GM19395 (cell line): ENCODE data around the gene MACF1.
"Not testable (repeated sequence)": the region's sequence is repeated elsewhere in the genome, so short reads cannot be mapped to it uniquely, and the experiment has no call there.

ENCODE experiments used
- ATAC-seq: cut with Tn5 transposase; IDR thresholded peaks from one replicate; pipeline ENCODE4 v1.9.1; 2021; ENCODE audit warnings: mild to moderate bottlenecking, moderate library complexity; ENCODE audit not compliant: unreplicated experiment

The MACF1 gene

GRCh38 chr1:39440856-39441255, 236.4 kb downstream of the MACF1 start:
- ATAC-seq = no peak

GRCh38 chr1:39441797-39442196, 237.3 kb downstream of the MACF1 start:
- no peak for ATAC-seq

GRCh38 chr1:39445573-39445972, 241.1 kb downstream of the MACF1 start:
- ATAC-seq = no peak

DNA sequence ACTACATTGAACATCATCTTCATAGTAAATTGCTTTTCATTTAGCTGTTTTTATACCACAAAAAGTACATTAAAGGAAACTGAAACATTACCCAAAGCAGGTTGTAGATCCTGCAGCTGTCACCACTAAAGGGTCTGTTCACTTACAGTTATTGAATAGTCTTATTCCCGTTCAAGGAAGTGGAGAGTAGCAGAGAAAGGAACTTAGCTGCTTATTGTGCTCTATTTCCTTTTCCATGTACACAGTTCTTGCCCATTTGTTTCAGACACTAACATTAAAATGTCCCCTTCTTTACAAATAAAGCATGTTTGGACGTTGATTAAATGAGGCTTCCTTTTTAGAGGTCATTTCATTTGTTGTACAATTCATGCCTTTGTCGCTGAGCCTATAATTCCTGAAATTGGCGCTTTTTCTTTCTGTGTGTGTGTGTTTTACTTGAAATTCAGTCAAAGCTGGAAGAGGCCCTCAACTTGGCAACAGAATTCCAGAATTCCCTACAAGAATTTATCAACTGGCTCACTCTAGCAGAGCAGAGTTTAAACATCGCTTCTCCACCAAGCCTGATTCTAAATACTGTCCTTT, 242.6 kb downstream of the MACF1 start:
- no peak for ATAC-seq

DNA sequence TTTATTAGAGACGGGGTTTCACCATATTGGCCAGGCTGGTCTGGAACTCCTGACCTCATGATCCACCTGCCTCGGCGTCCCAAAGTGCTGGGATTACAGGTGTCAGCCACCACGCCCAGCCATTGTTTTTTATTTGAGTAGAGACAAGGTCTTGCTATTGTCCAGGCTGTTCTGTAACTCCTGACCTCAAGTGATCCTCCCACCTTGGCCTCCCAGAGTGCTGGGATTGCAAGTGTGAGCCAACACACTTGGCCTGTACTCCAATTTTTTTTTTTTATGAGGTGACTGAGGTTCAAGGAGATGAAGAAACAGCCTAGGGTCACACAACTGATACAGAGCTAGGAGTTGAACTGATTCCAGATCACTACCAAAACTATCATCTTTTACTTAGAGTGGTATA, 245.5 kb downstream of the MACF1 start:
- ATAC-seq = not testable (repeated sequence)

DNA sequence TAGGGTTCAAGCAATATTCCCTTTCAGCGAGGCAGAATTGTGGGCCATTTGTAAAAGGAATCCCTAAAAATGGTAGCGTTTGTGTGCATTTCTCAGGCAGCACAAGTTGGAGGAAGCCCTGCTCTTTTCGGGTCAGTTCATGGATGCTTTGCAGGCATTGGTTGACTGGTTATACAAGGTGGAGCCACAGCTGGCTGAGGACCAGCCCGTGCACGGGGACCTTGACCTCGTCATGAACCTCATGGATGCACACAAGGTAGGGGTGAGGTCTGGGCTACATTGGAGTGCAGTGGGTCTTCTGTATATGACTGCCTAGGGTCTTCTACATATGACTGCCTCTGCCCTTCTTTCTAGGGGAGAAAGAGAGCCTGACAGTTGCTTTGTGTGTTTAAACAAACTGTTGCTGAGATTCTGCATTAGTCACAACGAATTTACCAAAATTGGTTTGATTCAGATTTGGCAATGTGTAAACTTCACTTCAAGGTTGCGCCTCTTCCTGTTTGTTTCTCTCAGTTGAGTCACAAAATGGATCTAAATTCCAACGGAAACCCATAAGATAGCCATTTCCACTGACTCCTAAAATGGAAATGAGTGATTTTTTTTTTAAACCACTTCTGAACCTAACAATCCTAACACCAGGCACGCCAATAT, 246.6 kb downstream of the MACF1 start:
- no peak for ATAC-seq

- no peak for ATAC-seq
These were observed 247.6 kb downstream of the MACF1 start for GRCh38 chr1:39452081-39452480.

DNA sequence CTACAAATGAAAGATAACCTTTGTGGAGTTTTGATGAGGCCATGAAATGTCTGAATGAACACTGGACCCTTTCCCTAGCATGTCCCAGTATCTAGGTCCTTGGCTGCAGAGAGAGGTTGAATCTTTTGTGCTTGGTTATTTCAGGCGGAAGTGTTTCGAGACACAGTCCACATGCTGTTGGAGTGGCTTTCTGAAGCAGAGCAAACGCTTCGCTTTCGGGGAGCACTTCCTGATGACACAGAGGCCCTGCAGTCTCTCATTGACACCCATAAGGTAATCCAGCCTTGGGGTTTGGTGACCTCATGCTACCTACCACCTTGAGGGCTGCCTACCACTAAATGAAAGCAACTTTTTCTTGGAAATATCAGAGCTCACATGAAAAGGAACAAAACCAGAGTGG, 248.0 kb downstream of the MACF1 start:
- no peak for ATAC-seq

DNA sequence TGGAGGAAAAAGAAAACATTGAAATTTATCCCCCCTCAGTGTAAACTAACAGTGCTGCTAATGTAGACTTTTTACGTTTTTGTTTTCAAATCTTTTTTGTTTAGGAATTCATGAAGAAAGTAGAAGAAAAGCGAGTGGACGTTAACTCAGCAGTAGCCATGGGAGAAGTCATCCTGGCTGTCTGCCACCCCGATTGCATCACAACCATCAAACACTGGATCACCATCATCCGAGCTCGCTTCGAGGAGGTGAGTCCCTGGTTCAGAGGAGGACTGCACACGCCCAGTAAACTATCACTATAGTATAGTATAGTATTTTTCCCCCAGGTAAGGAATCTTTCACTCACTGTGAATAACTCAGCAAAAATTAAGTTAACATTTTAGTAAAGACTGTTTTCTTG, 249.1 kb downstream of the MACF1 start:
- ATAC-seq = no peak

GRCh38 chr1:39458991-39459390, 254.5 kb downstream of the MACF1 start:
- ATAC-seq = no peak

DNA sequence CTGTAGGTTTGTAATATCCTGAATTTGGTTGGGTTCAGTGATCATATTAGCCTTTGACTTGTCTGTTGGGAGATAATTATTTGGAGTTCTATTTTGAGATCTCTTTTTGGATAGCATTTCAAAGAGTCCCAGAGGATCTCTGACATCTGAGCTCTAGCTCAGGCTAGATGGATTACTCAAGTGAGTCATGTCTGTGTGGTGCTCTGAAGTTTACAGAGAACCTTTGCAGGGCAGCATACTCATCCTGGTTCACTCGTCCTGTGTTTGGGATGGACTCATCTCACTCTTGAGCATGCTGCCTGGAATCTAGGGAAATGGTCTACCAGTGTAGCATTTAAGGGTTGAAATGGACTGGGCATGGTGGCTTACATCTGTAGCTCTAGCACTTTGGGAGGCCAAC, 257.6 kb downstream of the MACF1 start:
- no peak for ATAC-seq

GRCh38 chr1:39466413-39467107, 262.1 kb downstream of the MACF1 start:
- ATAC-seq = no peak

GRCh38 chr1:39467108-39467720, 262.7 kb downstream of the MACF1 start:
- not testable (repeated sequence) for ATAC-seq

GRCh38 chr1:39469150-39469549, 264.7 kb downstream of the MACF1 start:
- ATAC-seq = no peak

DNA sequence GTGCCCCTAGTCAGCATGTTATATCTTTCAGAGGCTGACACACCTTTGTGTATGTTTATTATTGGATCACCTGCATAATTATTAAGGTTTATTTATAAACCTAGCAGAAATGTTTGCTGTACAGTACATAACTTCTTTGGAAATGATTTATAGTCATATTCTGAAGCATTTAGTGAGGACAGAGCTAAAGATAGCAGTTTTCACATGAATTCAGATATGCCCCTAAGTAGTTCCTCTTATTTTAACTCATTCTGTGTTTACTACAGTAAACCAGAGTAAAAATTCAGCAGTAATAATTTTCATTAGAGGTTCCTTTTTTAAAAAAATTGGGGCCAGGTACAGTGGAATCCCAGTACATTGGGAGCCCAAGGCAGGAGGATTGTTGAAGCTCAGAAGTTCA, 265.5 kb downstream of the MACF1 start:
- ATAC-seq = no peak

DNA sequence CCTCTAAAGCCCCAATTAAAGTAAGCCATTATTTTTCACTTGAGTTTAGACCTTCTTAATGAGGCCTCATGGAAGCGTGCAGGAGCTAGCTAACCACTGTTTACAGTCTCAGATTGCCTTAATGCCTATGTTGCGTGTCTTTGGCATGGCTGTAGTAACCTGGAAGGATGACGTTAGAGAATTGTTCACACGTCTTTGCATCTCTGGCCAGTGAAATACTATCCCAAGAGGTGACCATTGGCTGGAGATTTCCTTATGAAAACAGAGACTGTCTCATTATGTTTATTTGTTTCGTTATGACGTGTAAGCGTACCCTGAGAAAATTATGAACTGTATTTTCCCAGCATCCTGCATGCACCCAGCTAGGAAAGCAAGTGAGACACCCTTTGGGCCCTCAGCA, 268.3 kb downstream of the MACF1 start:
- ATAC-seq = no peak

DNA sequence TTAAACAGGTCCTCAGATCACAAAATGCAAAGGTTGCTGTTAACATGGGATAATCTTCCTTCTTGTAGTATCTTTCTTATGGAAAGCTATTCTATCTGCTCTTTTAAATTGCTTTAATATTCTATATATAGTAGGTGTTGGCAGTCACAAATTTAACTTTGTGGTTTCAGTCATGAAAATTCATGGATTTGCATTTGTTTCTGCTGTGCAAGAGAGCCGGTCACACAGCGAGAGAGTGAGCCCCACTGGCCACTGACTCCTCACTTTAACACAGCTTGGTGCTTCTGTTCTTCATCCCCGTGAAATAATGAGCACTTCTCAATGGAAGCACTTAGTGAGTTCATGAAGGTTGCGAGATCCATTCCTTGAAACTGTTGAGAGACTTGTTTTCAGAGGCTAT, 268.8 kb downstream of the MACF1 start:
- no peak for ATAC-seq

DNA sequence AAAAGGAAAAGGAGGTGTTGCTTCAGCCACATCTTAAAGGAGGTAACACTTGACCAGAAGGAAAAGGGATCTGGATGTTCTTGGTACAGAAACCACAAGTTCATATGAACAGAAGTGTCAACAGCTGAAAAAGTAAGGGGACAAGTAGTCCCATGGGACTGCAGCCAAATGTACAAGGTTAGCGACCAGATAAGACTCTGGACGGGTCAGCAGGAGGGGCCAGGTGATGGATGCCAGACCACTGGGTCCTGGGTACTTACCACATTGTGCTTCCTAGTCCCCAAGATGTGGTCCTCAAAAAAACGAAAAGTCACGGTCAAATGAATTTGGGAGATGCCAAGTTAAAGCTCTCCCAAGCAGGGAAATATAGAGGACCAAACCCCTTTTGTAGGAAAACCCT, 270.3 kb downstream of the MACF1 start:
- no peak for ATAC-seq

DNA sequence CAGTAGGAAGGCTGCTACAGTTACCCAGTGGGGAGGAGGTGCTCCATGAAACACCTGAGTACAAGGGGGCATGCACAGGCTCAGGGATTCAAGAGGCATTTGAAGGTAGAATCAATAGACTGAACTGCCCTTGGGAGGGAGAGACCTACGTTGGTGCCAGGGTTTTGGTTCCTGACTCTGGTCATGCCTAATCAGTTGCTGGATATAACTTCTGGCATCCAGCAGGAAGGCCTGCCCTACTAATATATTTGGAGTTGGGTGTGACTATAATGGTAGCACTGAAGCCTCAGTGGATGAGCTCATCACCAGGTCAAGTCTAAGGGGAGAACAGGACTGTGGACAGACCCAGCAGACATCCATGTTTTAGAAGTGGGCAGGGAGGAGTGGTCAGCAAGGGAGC, 271.1 kb downstream of the MACF1 start:
- not testable (repeated sequence) for ATAC-seq

- ATAC-seq = no peak
These were observed 273.8 kb downstream of the MACF1 start for GRCh38 chr1:39478126-39478915.

GRCh38 chr1:39481289-39481688, 276.8 kb downstream of the MACF1 start:
- no peak for ATAC-seq
